H1 (cell line): ENCODE measurements around the gene SPPL3.
A peak's percentile ranks its signal among the peaks of the same experiment; 100 is the strongest.

ENCODE experiments used
- BRCA1 ChIP-seq: IDR thresholded peaks from 2 replicates; pipeline ENCODE4 v1.6.1; 2012; ENCODE audit warnings: low read depth, low read length, improper control_type of control experiment
- CBX8 ChIP-seq: fragments of 300-800, 300-1000 bp; sonication (generic); IDR thresholded peaks from 2 replicates; pipeline ENCODE4 v1.7.1; 2016; ENCODE audit warnings: low read depth, low read length, borderline replicate concordance
- CHD2 ChIP-seq: IDR thresholded peaks from 2 replicates; pipeline ENCODE4 v1.6.1; 2012; ENCODE audit warnings: low read length, improper control_type of control experiment
- CTCF ChIP-seq, 3 experiments: IDR thresholded peaks; 1 replicate in 2 of 3; 2 replicates in 1 of 3; pipeline versions ENCODE4 v1.5.1 to v1.6.1; 2011; ENCODE audit warnings: low read length in 3 of 3, mild to moderate bottlenecking in 3 of 3, inconsistent platforms in 2 of 3, low read depth in 1 of 3, moderate library complexity in 1 of 3; ENCODE audit not compliant: insufficient read depth in 1 of 3; ENCODE audit errors: control extremely low read depth in 1 of 3
- E2F6 ChIP-seq: IDR thresholded peaks from 2 replicates; pipeline ENCODE4 v1.6.1; 2012; ENCODE audit warnings: inconsistent platforms
- EZH2 ChIP-seq: fragments of 200-600 bp; sonication (generic); IDR thresholded peaks from 2 replicates; pipeline ENCODE4 v1.7.1; 2012; ENCODE audit warnings: low read depth, mild to moderate bottlenecking, moderate library complexity, low read length, inconsistent platforms; ENCODE audit not compliant: severe bottlenecking
- MAFK ChIP-seq: IDR thresholded peaks from 2 replicates; pipeline ENCODE4 v1.6.1; 2012; ENCODE audit warnings: low read depth, mild to moderate bottlenecking, improper control_type of control experiment, low read length
- MAX ChIP-seq: IDR thresholded peaks from 2 replicates; pipeline ENCODE4 v1.6.1; 2012; ENCODE audit warnings: inconsistent platforms
- POLR2AphosphoS5 ChIP-seq: IDR thresholded peaks from 2 replicates; pipeline ENCODE4 v1.6.1; 2011; ENCODE audit warnings: low read depth, low read length

- peak; percentile 43 to 90 (median 85) for TF ChIP-seq CTCF (IDR thresholded peaks at IDR 0.05; ENCODE audit: control extremely low read depth in 1 of 3, insufficient read depth in 1 of 3, low read depth in 1 of 3, low read length in 3 of 3)
- TF ChIP-seq E2F6: no peak
- TF ChIP-seq POLR2AphosphoS5: no peak
- TF ChIP-seq BRCA1: no peak
- TF ChIP-seq MAX: no peak
- no peak for TF ChIP-seq CHD2
- TF ChIP-seq MAFK: no peak
- TF ChIP-seq EZH2: no peak
- no peak for TF ChIP-seq CBX8
Observed at GRCh38 chr12:120713861-120714482, 190.2 kb downstream of the SPPL3 start.
